Chondrocyte (in vitro differentiated cells): ENCODE results near the gene AFF3. TPM values are rescaled to one million over a fixed set of nuclear protein-coding genes. Genes with fewer than 3 reads are reported as not detected.

Experiments
- DNase-seq: peaks from one replicate; pipeline ENCODE4 v3.0.0; 2021; ENCODE audit warnings: mixed read lengths, low spot score
- H3K27ac Mint-ChIP-seq: one replicate; pipeline ENCODE4 v1.8.0; 2021; ENCODE audit warnings: mild to moderate bottlenecking, moderate library complexity, mixed read lengths; ENCODE audit not compliant: unreplicated experiment
- H3K27me3 Mint-ChIP-seq: 2 replicates; pipeline ENCODE4 v1.8.0; 2021; ENCODE audit warnings: low read depth, mixed read lengths
- H3K36me3 Mint-ChIP-seq: 2 replicates; pipeline ENCODE4 v1.8.0; 2021; ENCODE audit warnings: low read depth, mixed read lengths
- H3K4me1 Mint-ChIP-seq: 2 replicates; pipeline ENCODE4 v1.8.0; 2021; ENCODE audit warnings: low read depth, mild to moderate bottlenecking, mixed read lengths
- H3K4me3 Mint-ChIP-seq: one replicate; pipeline ENCODE4 v1.8.0; 2021; ENCODE audit warnings: mild to moderate bottlenecking, moderate library complexity, mixed read lengths; ENCODE audit not compliant: unreplicated experiment
- H3K9me3 Mint-ChIP-seq: 2 replicates; pipeline ENCODE4 v1.8.0; 2021; ENCODE audit warnings: low read depth, mixed read lengths
- CTCF ChIP-seq: fragments of 200-600 bp; sonication (generic); IDR thresholded peaks from 2 replicates; pipeline ENCODE4 v1.5.0; 2021; ENCODE audit warnings: antibody characterized with exemption, mild to moderate bottlenecking, moderate library complexity
- total RNA-seq: library from RNA; stranded (reverse); gene quantifications from 3 replicates; pipeline ENCODE4 v1.2.1, GENCODE V29; 2021

Gene AFF3
- total RNA-seq, 1 donor from 2014 or later: 127 TPM

DNA sequence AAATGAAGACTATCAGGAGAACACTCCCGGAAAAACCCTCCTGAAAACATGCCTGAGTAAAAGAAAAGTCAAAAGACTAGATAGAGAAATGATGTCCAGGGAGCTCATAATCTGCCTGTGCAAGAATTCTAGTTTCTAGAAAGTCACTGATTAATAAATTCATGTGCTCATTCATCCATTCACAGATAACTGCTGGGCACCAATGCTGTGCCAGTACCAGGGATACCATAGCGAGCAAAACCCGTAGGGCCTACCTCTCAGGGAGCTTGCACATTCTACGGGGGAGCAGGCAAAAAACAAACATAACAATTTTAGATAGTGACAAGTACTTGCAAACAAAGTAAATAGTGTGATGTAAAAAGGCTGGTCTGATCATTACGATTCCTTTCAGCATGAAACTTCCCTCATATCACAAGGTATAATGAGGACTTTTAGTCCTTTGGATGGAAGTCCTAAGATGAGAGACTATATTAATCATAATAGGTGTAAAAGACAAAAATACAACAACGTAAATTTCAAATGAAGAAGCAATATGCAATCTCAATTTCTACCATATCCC lies 289.9 kb downstream of the AFF3 start:
- H3K27ac Mint-ChIP-seq: no peak overlapping the region
- no peaks in the 10 kb centered on the region for H3K27me3 Mint-ChIP-seq
- H3K9me3 Mint-ChIP-seq: peaks cover 4% of the 10 kb centered on the region
- H3K4me3 Mint-ChIP-seq: no peak overlapping the region
- TF ChIP-seq CTCF: no peak
- H3K36me3 Mint-ChIP-seq: peaks cover 16% of the 10 kb centered on the region
- no peak for DNase-seq
- peaks cover 32% of the 10 kb centered on the region for H3K4me1 Mint-ChIP-seq

DNA sequence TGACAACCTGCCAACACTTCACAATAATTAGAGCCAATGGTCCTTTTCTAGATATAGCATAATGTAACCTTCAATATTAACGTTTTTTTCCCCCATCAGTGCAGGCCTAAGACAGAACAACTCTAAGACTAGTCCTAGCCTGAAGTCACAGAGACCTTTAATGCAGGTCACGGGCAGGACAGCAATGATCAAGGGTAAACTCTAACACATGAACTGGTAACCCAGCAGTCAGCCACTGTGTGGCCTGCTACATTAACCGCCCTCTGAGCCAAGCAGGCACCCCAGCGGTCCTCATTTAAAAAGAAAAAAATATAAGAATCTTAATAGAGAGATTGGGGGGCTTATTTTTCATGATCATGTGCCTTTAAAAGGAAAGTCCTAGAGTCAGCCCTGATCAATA lies 290.6 kb downstream of the AFF3 start:
- peak overlapping the region; percentile 63 for H3K27ac Mint-ChIP-seq
- no peak overlapping the region for H3K4me3 Mint-ChIP-seq
- peaks cover 30% of the 10 kb centered on the region for H3K4me1 Mint-ChIP-seq
- DNase-seq: no peak
- H3K27me3 Mint-ChIP-seq: no peaks in the 10 kb centered on the region
- peaks cover 4% of the 10 kb centered on the region for H3K9me3 Mint-ChIP-seq
- no peak for TF ChIP-seq CTCF
- H3K36me3 Mint-ChIP-seq: peaks cover 19% of the 10 kb centered on the region

GRCh38 chr2:99851089-99851488 lies 291.3 kb downstream of the AFF3 start:
- no peak for DNase-seq
- no peak overlapping the region for H3K27ac Mint-ChIP-seq

DNA sequence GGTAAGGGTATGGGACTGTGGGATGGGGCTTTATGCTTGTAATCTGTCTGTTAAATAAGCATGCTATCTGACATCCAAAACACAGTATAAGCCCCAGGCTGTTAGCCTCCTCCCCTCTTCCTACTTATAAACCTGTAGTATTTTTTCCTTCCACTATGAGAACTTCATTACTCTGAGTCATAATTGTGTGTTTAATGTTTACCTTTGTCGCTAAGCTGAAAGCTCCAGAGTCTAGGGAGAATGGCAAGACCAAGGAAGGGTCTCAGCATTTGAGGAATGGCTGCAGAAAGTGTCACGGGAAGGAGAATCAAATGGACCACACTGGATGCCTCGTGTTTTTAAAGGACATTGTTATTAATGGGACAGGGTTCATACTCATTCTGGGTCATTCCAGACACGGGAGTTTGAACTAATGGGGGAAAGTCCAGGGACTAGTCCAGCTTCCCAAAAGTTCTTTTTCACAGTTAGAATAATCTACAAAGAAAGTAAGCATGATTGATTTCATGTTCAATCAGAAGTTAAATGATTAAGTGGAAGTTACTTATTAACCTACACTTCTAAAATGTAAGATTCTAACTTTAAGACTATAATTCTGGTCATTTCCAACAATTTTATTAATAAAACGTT lies 292.2 kb downstream of the AFF3 start:
- Mint-ChIP-seq H3K27ac (peak overlapping the region; percentile 75), H3K36me3 (peaks cover 16% of the 10 kb centered on the region), H3K4me1 (peaks cover 33% of the 10 kb centered on the region), H3K9me3 (no peaks in the 10 kb centered on the region), H3K27me3 (no peaks in the 10 kb centered on the region), H3K4me3 (no peak overlapping the region)
- TF ChIP-seq CTCF: no peak
- no peak for DNase-seq

More at GRCh38 chr2:99851089-99851488, 291.3 kb downstream of the AFF3 start:
- Mint-ChIP-seq H3K36me3 (peaks cover 19% of the 10 kb centered on the region), H3K4me1 (peaks cover 30% of the 10 kb centered on the region), H3K9me3 (peaks cover 4% of the 10 kb centered on the region), H3K4me3 (no peak overlapping the region), H3K27me3 (no peaks in the 10 kb centered on the region)
- TF ChIP-seq CTCF: no peak

- no peaks in the 10 kb centered on the region for H3K9me3 Mint-ChIP-seq
- H3K27me3 Mint-ChIP-seq: no peaks in the 10 kb centered on the region
- no peak for TF ChIP-seq CTCF
- peaks cover 7% of the 10 kb centered on the region for H3K36me3 Mint-ChIP-seq
- no peak overlapping the region for H3K4me3 Mint-ChIP-seq
- peaks cover 30% of the 10 kb centered on the region for H3K4me1 Mint-ChIP-seq
- H3K27ac Mint-ChIP-seq: no peak overlapping the region
- no peak for DNase-seq
Measured at GRCh38 chr2:99846462-99847107, 295.8 kb downstream of the AFF3 start.
